ENCODE results near the gene SAMHD1. TPM values are rescaled to one million over a fixed set of nuclear protein-coding genes. Genes with fewer than 3 reads are reported as not detected.

Gene SAMHD1
- total RNA-seq, 2 experiments from 2014 or later: 167 to 213 TPM

- CTCF ChIA-PET: interaction anchor here (1.0 to 2.2 kb wide), 2 partner anchors 23 to 51 kb away, joined by 6 to 9 read pairs; no protein-coding TSS in a partner anchor
- peaks cover 15% of the 10 kb centered on the region for H3K4me1 Mint-ChIP-seq
- peaks cover 14% of the 10 kb centered on the region for H3K27me3 Mint-ChIP-seq
- DNase-seq: no peak
- no peak overlapping the region for H3K4me3 Mint-ChIP-seq
- H3K9me3 Mint-ChIP-seq (ENCODE audit: low read depth): no peaks in the 10 kb centered on the region
- no peak for ATAC-seq
- no peak overlapping the region for H3K27ac Mint-ChIP-seq
- H3K36me3 Mint-ChIP-seq: no peaks in the 10 kb centered on the region
These were observed 91.7 kb downstream of the SAMHD1 start for GRCh38 chr20:36859700-36860330.

DNA sequence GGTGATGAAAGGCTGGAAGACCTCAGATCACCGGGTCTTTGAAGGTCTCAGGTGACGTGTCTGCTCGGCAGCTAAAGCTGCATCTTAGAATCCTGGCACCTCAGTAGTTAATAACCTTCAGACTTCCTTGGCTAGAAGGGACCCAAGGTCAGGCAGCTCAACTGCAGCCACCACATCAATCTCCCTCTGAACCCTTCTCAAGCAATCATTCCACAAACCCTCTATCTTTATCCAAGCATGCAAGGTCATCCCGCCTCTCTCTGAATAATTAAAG, 92.3 kb downstream of the SAMHD1 start:
- Mint-ChIP-seq H3K9me3 (ENCODE audit: low read depth) (no peaks in the 10 kb centered on the region), H3K27ac (no peak overlapping the region), H3K4me1 (peaks cover 11% of the 10 kb centered on the region), H3K27me3 (peaks cover 11% of the 10 kb centered on the region), H3K36me3 (no peaks in the 10 kb centered on the region), H3K4me3 (no peak overlapping the region)
- DNase-seq: no peak
- CTCF ChIA-PET: interaction anchor here (1.0 to 2.2 kb wide), 2 partner anchors 23 to 51 kb away, joined by 6 to 9 read pairs; no protein-coding TSS in a partner anchor
- ATAC-seq: no peak

DNA sequence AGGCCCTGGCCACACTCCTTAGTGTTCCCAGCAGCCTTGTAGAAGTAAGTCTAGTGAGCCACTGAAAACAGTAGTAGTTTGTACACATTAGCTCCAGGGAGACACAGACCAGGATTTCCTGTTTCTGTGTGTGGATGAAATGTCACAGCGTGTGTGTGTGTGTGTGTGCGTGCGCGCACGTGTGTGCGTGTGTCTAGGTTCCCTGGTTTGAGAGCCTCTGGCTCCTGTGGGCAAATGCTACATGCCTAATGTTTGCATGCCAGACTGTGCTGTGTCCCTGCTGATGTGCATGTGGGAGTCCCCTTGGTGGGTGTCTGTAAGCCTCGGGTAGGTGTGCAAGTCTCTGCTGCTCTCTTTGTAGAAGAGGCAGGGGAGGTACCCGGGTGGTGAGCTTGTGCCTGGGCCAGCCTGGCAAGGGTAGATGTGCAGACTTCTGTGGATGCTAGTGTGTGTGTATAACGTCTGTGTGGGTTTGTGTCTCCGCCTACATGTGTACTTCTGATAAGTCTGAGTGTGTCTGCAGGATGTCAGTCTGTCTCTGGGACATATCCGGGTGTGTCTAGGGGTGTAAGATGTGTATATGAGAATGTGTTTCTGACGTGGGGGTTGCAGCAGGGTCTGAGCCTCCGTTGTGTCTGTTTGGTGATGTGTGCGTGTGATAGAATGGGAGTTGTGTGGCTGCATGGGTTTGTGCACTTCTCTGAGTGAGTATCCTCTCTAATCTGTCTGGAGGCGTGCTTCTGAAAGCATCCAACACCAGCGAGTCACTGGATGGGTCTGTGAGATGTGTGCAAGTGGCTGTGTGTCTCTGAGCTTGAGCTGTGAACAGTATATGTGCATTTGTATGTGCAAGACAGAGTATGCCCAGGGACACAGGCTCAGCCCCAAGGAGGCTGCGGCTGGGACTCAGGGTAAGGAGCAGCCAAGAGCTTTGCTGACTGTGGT, 94.5 kb downstream of the SAMHD1 start:
- ATAC-seq (peak; percentile 77), DNase-seq (peak; percentile 63)
- peaks cover 10% of the 10 kb centered on the region for H3K27me3 Mint-ChIP-seq
- H3K9me3 Mint-ChIP-seq (ENCODE audit: low read depth): no peaks in the 10 kb centered on the region
- H3K36me3 Mint-ChIP-seq: no peaks in the 10 kb centered on the region
- H3K4me3 Mint-ChIP-seq: no peak overlapping the region
- H3K4me1 Mint-ChIP-seq: peaks cover 10% of the 10 kb centered on the region
- H3K27ac Mint-ChIP-seq: peak overlapping the region; percentile 13
- CTCF ChIA-PET: interaction anchor here (1.0 to 2.7 kb wide), 6 partner anchors 14 to 112 kb away, joined by 3 to 17 read pairs (median 4); no protein-coding TSS in a partner anchor

GRCh38 chr20:36856195-36856594, 95.3 kb downstream of the SAMHD1 start:
- CTCF ChIA-PET: interaction anchor here (1.0 to 2.7 kb wide), 8 partner anchors 8 to 111 kb away, joined by 3 to 17 read pairs (median 5); a partner anchor contains a TSS
- no peaks in the 10 kb centered on the region for H3K36me3 Mint-ChIP-seq
- H3K27me3 Mint-ChIP-seq: peaks cover 4% of the 10 kb centered on the region
- DNase-seq (no peak), ATAC-seq (no peak)
- H3K4me1 Mint-ChIP-seq: peaks cover 10% of the 10 kb centered on the region
- H3K27ac Mint-ChIP-seq: no peak overlapping the region
- H3K4me3 Mint-ChIP-seq: no peak overlapping the region
- H3K9me3 Mint-ChIP-seq (ENCODE audit: low read depth): no peaks in the 10 kb centered on the region

- H3K36me3 Mint-ChIP-seq: no peaks in the 10 kb centered on the region
- H3K4me1 Mint-ChIP-seq: peaks cover 10% of the 10 kb centered on the region
- CTCF ChIA-PET: interaction anchor here (1.4 to 2.7 kb wide), 8 partner anchors 9 to 110 kb away, joined by 3 to 17 read pairs (median 5); partner anchors contain the start of gene DSN1
- DNase-seq (no peak), ATAC-seq (no peak)
- H3K27ac Mint-ChIP-seq: no peak overlapping the region
- H3K4me3 Mint-ChIP-seq: no peak overlapping the region
- no peaks in the 10 kb centered on the region for H3K9me3 Mint-ChIP-seq (ENCODE audit: low read depth)
- H3K27me3 Mint-ChIP-seq: peaks cover under 1% of the 10 kb centered on the region
These were observed 96.3 kb downstream of the SAMHD1 start for GRCh38 chr20:36855241-36855657.

GRCh38 chr20:36854348-36855240, 96.9 kb downstream of the SAMHD1 start:
- CTCF ChIA-PET: interaction anchor here (0.7 to 2.3 kb wide), 8 partner anchors 8 to 81 kb away, joined by 3 to 9 read pairs (median 5); partner anchors contain the start of gene DSN1
- Mint-ChIP-seq H3K9me3 (ENCODE audit: low read depth) (no peaks in the 10 kb centered on the region), H3K4me1 (peaks cover 10% of the 10 kb centered on the region), H3K27ac (no peak overlapping the region), H3K4me3 (no peak overlapping the region), H3K36me3 (no peaks in the 10 kb centered on the region), H3K27me3 (no peaks in the 10 kb centered on the region)
- ATAC-seq (no peak), DNase-seq (no peak)

GRCh38 chr20:36852187-36852586, 99.3 kb downstream of the SAMHD1 start:
- no peak overlapping the region for H3K27ac Mint-ChIP-seq
- ATAC-seq (no peak), DNase-seq (no peak)
- H3K27me3 Mint-ChIP-seq: no peaks in the 10 kb centered on the region
- H3K9me3 Mint-ChIP-seq (ENCODE audit: low read depth): no peaks in the 10 kb centered on the region
- H3K36me3 Mint-ChIP-seq: no peaks in the 10 kb centered on the region
- H3K4me3 Mint-ChIP-seq: no peak overlapping the region
- peaks cover 8% of the 10 kb centered on the region for H3K4me1 Mint-ChIP-seq
- CTCF ChIA-PET: no interaction called here

- H3K27me3 Mint-ChIP-seq: no peaks in the 10 kb centered on the region
- no peak for DNase-seq
- H3K4me1 Mint-ChIP-seq: peaks cover 2% of the 10 kb centered on the region
- no peaks in the 10 kb centered on the region for H3K9me3 Mint-ChIP-seq (ENCODE audit: low read depth)
- H3K36me3 Mint-ChIP-seq: no peaks in the 10 kb centered on the region
- no peak overlapping the region for H3K4me3 Mint-ChIP-seq
- CTCF ChIA-PET: no interaction called here
- no peak for ATAC-seq
- H3K27ac Mint-ChIP-seq: no peak overlapping the region
These were observed 100.0 kb downstream of the SAMHD1 start for GRCh38 chr20:36851490-36851889.

DNA sequence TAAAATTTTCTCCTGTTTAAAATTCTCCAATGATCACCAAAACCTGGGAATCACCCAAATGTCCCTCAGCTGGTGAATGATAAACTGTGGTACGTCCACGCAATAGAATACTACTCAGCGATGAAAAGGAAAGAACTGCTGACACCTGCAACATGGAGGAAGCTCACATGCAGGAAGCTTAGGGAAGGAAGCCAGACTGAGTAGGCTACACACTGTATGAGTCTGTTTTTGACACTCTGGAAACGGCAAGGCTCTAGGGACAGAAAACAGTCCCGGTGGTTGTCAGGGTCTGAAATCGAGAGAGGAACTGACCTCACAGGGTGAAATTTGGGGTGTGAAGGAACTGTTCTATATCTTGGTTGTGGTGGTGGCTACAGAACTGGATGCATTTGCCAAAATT, 100.7 kb downstream of the SAMHD1 start:
- DNase-seq (no peak), ATAC-seq (no peak)
- H3K9me3 Mint-ChIP-seq (ENCODE audit: low read depth): no peaks in the 10 kb centered on the region
- no peaks in the 10 kb centered on the region for H3K36me3 Mint-ChIP-seq
- H3K27me3 Mint-ChIP-seq: no peaks in the 10 kb centered on the region
- no peak overlapping the region for H3K27ac Mint-ChIP-seq
- CTCF ChIA-PET: interaction anchor here (1.5 kb wide), 1 partner anchor 21 kb away, joined by 3 read pairs; no protein-coding TSS in a partner anchor
- H3K4me3 Mint-ChIP-seq: no peak overlapping the region
- H3K4me1 Mint-ChIP-seq: peaks cover 2% of the 10 kb centered on the region

DNA sequence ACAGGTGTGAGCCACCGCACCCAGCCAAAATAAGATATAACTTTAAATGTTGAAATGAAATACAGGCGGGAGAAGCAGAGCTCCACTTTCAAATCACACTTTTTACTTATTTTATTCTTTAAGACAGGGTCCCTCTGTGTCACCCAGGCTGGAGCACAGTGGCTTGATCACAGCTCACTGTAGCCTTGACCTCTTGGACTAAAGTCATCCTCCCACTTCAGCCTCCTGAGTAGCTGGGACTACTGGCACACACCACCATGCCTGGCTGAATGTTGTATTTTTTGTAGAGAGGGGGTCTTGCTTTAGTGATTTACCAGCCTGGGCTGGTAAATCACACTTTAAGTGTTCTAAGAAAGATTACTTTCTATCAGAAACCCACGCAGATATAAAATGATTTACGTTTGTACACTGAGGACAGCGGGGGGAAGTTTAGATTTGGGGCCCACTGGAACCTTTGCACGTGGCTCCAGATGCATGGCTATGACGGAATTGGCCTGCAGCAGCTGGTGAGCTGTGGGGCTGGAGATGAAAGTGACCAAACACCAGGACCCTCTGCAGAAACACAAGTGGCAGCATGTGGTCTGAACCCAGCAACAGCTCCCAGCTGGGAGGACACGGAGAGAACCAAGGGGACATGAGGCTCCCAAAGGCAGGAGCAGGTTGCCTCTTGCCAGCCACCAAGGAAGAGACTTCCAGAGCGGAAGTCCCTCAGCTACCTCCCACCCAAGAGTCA, 102.0 kb downstream of the SAMHD1 start:
- Mint-ChIP-seq H3K36me3 (no peaks in the 10 kb centered on the region), H3K4me1 (peaks cover 2% of the 10 kb centered on the region), H3K9me3 (ENCODE audit: low read depth) (no peaks in the 10 kb centered on the region), H3K27ac (no peak overlapping the region), H3K4me3 (no peak overlapping the region), H3K27me3 (no peaks in the 10 kb centered on the region)
- CTCF ChIA-PET: interaction anchor here (1.3 to 1.5 kb wide), 3 partner anchors 15 to 41 kb away, joined by 3 to 5 read pairs (median 3); no protein-coding TSS in a partner anchor
- no peak for ATAC-seq
- DNase-seq: no peak

DNA sequence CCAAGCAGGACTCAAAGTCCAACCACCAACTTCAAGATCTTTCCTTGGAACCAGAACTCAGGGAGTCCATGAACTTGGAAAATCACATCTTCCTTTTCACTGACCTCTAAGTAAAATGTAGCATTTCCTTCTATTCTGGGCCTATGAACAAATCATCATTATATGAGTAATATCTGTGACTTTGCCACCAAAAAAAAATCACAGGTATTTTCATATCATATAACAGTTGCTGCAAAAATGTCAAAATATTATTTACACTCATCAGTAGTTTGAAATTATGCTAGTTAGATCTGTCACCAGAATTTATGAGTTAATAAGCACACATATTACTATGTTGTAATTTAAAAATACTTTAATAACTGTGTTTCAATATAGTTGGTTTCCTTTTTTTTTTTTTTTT, 102.8 kb downstream of the SAMHD1 start:
- CTCF ChIA-PET: interaction anchor here (1.3 to 3.9 kb wide), 2 partner anchors 13 to 40 kb away, joined by 5 to 22 read pairs; no protein-coding TSS in a partner anchor
- Mint-ChIP-seq H3K9me3 (ENCODE audit: low read depth) (no peaks in the 10 kb centered on the region), H3K4me1 (peaks cover 4% of the 10 kb centered on the region), H3K4me3 (no peak overlapping the region), H3K27ac (no peak overlapping the region), H3K36me3 (no peaks in the 10 kb centered on the region), H3K27me3 (no peaks in the 10 kb centered on the region)
- no peak for DNase-seq
- ATAC-seq: no peak

- Mint-ChIP-seq H3K9me3 (ENCODE audit: low read depth) (no peaks in the 10 kb centered on the region), H3K27me3 (no peaks in the 10 kb centered on the region), H3K4me3 (no peak overlapping the region), H3K27ac (no peak overlapping the region), H3K4me1 (peaks cover 9% of the 10 kb centered on the region), H3K36me3 (no peaks in the 10 kb centered on the region)
- CTCF ChIA-PET: interaction anchor here (0.7 to 3.9 kb wide), 6 partner anchors 12 to 112 kb away, joined by 3 to 22 read pairs (median 4); partner anchors contain the start of gene DSN1
- ATAC-seq: no peak
- DNase-seq: no peak
These were observed 103.3 kb downstream of the SAMHD1 start for GRCh38 chr20:36848078-36848660.
